NB4 (cell line): ENCODE data around the gene RNASEL.
A peak's percentile ranks its signal among the peaks of the same experiment; 100 is the strongest.

Experiments
- DNase-seq: peaks from one replicate; pipeline ENCODE4 v3.0.0; 2010; ENCODE audit warnings: low read depth
- H3K4me3 ChIP-seq: one replicate; pipeline ENCODE4 v1.5.1; 2011; ENCODE audit warnings: mild to moderate bottlenecking, low read depth, low read length, moderate library complexity
- MYC ChIP-seq: IDR thresholded peaks from 2 replicates; pipeline ENCODE4 v1.6.1; 2011; ENCODE audit warnings: low read depth, low read length
- POLR2A ChIP-seq: IDR thresholded peaks from 2 replicates; pipeline ENCODE4 v1.6.1; 2011; ENCODE audit warnings: mild to moderate bottlenecking; ENCODE audit not compliant: insufficient read length; ENCODE audit errors: extremely low read depth
- TF ChIP-seq, protein P1 (sequence below): IDR thresholded peaks from one replicate; pipeline ENCODE4 v1.5.1; 2012; ENCODE audit warnings: low read depth, low read length
- TF ChIP-seq, protein P2 (sequence below): IDR thresholded peaks from 2 replicates; pipeline ENCODE4 v1.6.1; 2011; ENCODE audit warnings: low read depth, low read length

Gene RNASEL

DNA sequence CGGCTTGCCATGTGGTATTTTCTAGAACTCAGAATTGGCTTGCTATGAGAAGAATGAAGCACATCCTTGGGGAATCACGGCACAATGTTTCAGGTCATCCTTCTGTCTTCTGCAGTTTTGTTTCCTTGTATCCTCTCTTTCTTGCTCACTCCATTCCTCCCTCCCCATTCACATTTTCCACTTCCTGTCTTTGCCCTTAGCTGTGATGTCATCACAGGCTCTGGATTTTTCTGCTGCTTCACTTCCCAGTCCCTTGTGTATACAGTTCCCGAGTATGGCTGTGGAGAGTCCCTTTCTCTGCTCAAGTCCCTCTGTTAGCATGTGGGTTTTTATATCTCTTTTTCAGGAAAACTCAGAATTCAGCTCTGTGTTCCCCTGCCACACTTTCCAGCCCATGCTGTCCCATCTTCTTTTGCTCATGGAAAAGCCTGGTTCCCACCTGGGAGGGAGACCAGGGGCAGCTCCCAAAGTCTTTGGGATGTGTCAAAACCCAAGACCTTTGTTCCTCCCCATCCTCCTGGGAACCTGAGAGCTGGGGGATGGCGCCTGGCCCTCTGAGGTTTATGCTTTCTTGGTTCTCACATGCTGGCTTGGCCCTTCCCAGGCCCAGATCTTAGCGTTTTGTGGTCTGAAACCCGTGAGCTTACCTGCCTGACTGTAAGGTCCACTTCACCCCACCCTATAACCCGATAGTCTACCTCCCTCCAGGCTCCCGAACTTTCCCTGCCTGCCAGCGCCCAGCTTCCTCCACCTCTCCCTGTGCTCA is 20.0 kb upstream of the RNASEL start:
- TF ChIP-seq, protein P1, sequence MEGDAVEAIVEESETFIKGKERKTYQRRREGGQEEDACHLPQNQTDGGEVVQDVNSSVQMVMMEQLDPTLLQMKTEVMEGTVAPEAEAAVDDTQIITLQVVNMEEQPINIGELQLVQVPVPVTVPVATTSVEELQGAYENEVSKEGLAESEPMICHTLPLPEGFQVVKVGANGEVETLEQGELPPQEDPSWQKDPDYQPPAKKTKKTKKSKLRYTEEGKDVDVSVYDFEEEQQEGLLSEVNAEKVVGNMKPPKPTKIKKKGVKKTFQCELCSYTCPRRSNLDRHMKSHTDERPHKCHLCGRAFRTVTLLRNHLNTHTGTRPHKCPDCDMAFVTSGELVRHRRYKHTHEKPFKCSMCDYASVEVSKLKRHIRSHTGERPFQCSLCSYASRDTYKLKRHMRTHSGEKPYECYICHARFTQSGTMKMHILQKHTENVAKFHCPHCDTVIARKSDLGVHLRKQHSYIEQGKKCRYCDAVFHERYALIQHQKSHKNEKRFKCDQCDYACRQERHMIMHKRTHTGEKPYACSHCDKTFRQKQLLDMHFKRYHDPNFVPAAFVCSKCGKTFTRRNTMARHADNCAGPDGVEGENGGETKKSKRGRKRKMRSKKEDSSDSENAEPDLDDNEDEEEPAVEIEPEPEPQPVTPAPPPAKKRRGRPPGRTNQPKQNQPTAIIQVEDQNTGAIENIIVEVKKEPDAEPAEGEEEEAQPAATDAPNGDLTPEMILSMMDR: no peak
- no peak for TF ChIP-seq MYC
- no peak for TF ChIP-seq POLR2A
- TF ChIP-seq, protein P2, sequence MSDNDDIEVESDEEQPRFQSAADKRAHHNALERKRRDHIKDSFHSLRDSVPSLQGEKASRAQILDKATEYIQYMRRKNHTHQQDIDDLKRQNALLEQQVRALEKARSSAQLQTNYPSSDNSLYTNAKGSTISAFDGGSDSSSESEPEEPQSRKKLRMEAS: no peak
- DNase-seq: no peak
- no peak overlapping the region for H3K4me3 ChIP-seq

DNA sequence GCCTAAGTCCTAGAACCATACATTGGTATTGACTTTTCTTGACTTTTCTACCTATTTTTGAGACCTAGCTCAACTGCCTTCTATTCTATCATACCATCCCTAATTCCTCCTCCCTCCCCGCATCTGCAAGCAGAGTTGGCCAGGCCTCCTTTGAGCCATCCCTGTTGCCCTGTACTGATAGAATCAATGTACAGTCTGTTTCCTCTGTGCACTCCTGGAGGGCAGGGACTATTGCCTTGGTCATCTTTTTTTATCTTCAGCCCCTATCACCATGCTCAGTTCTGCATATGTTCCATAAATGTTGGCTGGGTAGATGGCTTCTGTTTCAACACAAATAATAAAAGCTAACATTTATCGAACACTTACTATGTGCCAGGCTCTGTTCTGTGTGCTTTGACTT is 19.2 kb upstream of the RNASEL start:
- no peak for DNase-seq
- no peak overlapping the region for H3K4me3 ChIP-seq
- TF ChIP-seq POLR2A: no peak
- no peak for TF ChIP-seq MYC
- TF ChIP-seq, protein P2: no peak
- TF ChIP-seq, protein P1: no peak

DNA sequence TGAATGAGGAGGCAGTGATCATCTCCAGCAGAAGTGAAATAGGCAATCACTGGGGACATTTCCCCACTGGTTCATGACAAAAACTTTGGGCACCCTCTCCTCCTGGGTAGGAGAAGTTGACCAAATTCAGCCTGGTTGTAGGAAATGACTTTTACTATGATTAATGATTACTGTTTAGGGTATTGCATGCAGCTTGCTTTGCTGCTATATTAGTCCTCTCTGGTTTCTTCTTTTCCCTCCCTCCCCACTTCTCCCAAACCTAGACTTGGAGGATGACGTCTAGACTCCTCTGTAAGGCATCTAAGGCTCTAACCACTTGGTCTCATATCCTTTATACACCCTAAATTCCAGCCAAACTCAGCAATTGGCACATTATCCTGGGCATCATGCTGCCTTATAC is 18.5 kb upstream of the RNASEL start:
- TF ChIP-seq, protein P1: no peak
- no peak for TF ChIP-seq POLR2A
- TF ChIP-seq, protein P2: no peak
- no peak for TF ChIP-seq MYC
- H3K4me3 ChIP-seq: no peak overlapping the region
- DNase-seq: no peak

DNA sequence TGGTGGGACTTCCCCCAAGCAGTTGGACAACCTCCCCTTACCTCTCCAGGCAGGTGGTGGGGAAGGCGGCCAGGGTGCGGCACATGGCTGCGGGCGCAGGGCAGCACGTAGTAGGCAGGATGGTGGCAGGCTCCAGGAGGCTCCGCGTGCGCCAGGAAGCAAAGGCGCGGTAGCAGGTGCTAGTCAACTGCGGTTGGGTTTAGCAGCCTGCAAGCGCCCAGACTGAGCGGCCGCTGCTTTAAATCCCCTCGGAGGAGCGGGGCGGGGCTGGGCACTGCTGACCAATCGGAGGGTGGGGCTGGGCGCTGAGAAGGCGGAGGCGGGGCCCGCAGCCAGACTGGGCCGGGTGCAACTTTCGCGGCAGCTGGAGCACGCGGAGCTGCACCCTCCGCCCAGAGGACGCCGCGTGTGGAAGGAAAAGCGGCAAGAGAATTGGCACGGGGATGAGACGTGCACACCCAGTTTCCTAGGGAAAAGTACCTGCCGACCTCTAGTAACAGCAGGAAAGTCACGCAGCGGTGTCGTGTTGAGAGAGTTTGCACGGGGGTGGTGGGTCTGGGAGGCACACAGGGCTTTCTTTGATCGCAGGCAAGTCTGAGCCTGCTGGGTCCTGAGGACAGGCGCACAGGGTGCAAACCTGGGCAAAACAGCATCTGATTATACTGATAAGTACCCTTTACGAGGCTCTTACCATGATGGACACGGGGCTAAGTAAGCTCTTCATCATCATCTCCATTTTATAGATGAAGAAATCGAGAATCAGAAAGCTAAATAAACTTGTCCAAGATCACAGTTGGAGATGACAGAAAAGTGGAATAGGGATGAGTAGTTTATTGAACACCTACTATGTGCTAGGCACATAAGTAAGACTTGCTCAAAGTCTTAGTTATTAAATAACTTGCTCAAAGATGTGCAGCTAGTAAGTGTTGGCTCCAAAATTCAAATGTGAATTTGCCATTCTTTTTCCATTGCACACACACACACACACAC is 15.4 kb upstream of the RNASEL start, which contains the start of gene RGS16:
Gene RGS16, minus strand, starts transcription at position 215 of the 990 bp plus-strand sequence. Its CDS starts 130 bp downstream, at position 85.
- TF ChIP-seq, protein P1: no peak
- TF ChIP-seq MYC (peak; percentile 84), POLR2A (peak; percentile 92)
- TF ChIP-seq, protein P2: peak; percentile 81
- peak; percentile 96 for DNase-seq
- H3K4me3 ChIP-seq: peak within 1 kb of the TSS; percentile 95

DNA sequence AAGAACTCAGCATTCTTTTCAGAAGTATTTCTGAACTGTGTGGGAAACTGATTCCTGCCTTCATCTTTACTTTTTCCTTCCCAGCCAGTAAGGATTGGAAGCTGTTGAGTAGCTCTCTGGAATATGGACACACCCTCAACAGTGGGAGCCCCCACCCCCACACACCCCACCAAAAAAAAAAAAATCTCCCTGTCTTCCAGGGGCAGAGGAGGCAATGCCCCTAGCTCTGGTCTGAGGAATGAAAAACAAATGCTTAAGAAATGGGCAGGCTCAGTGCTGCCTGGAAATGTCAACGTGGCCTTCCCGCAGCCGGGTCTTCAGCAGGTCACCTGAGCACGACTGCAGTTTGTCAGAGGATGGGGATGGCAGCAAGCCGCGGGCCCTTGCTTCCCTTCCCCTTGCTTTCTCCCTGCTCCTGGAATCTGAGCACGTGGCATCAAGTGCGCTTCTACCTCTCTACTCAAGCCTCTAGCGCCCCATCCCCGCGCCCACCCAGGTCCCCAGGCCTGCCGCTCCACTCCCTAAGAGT is 14.7 kb upstream of the RNASEL start:
- H3K4me3 ChIP-seq: peak overlapping the region; percentile 95
- TF ChIP-seq, protein P1: no peak
- TF ChIP-seq MYC (no peak), POLR2A (no peak)
- TF ChIP-seq, protein P2: no peak
- DNase-seq: no peak
